ENCODE measurements around the gene ATP10B. TPM values are rescaled to one million over a fixed set of nuclear protein-coding genes. Genes with fewer than 3 reads are reported as not detected.

Gene ATP10B
- total RNA-seq, 1 experiment from 2014 or later, result not detected

GRCh38 chr5:160837749-160838593 lies 14.0 kb downstream of the ATP10B start:
- no peak for ATAC-seq

DNA sequence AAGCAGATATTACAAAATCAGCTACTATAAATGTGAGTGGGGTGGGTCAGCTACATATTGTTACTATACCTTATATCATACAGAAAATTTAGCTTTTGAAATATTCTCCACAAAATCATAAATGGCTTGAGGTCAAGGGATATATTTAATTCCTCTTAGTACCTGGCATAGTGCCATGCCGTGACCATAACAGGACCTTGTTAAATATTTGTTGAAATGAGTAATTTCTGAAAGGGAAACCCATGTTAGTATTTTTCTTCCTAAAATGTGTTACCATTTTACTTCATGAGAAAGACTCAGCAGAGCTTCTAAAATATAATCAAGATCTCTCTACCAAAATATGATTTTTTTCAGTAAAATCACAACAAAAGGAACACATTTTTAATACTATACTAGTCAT lies 14.8 kb downstream of the ATP10B start:
- CTCF ChIA-PET, result no interaction called here
- Histone ChIP-seq H3K4me3 (ENCODE audit: low read depth in 2 of 2, low read length in 2 of 2) (no peak overlapping the region), H3K36me3 (ENCODE audit: control insufficient read depth, insufficient read depth, low read length) (no peaks in the 10 kb centered on the region), H3K27me3 (ENCODE audit: control insufficient read depth, insufficient read depth, low read length) (no peaks in the 10 kb centered on the region), H3K9me3 (ENCODE audit: control insufficient read depth, insufficient read depth, low read depth, low read length) (no peaks in the 10 kb centered on the region), H3K4me1 (ENCODE audit: control insufficient read depth, insufficient read depth, low read length) (no peaks in the 10 kb centered on the region), H3K27ac (ENCODE audit: low read length) (no peak overlapping the region)
- no peak for ATAC-seq
- intact Hi-C loops (cut with micrococcal nuclease; ENCODE audit: unreplicated experiment) (no loop called here), in situ Hi-C loops (cut with HindIII; ENCODE audit: low pct_unique_long_range_greater_than_20kb, low sequenced_read_pairs) (no loop called here)
- BruUV-seq (replicated peaks), result no TSS peak
- POLR2A ChIA-PET, result interaction anchor here (0.6 kb wide), 1 partner anchor 9 kb away, joined by 3 read pairs; no protein-coding TSS in a partner anchor
- no peak for DNase-seq (ENCODE audit: low read depth, low spot score)
- TF ChIP-seq POLR2AphosphoS5 (IDR thresholded peaks at IDR 0.05; ENCODE audit: low read depth, low read length) (no peak), TCF7L2 (IDR thresholded peaks at IDR 0.05; ENCODE audit: low read depth, low read length) (no peak)

More at GRCh38 chr5:160837749-160838593, 14.0 kb downstream of the ATP10B start:
- no peak overlapping the region for H3K4me3 ChIP-seq (ENCODE audit: low read depth in 2 of 2, low read length in 2 of 2)
- no TSS peak for BruUV-seq (replicated peaks)
- POLR2A ChIA-PET, result no interaction called here
- H3K36me3 ChIP-seq (ENCODE audit: control insufficient read depth, insufficient read depth, low read length), result no peaks in the 10 kb centered on the region
- in situ Hi-C loops (cut with HindIII; ENCODE audit: low pct_unique_long_range_greater_than_20kb, low sequenced_read_pairs) (no loop called here), intact Hi-C loops (cut with micrococcal nuclease; ENCODE audit: unreplicated experiment) (no loop called here)
- no peak for TF ChIP-seq SIN3A (IDR thresholded peaks at IDR 0.05; ENCODE audit: borderline replicate concordance, insufficient read depth, low read depth, low read length)
- TF ChIP-seq, protein P1, sequence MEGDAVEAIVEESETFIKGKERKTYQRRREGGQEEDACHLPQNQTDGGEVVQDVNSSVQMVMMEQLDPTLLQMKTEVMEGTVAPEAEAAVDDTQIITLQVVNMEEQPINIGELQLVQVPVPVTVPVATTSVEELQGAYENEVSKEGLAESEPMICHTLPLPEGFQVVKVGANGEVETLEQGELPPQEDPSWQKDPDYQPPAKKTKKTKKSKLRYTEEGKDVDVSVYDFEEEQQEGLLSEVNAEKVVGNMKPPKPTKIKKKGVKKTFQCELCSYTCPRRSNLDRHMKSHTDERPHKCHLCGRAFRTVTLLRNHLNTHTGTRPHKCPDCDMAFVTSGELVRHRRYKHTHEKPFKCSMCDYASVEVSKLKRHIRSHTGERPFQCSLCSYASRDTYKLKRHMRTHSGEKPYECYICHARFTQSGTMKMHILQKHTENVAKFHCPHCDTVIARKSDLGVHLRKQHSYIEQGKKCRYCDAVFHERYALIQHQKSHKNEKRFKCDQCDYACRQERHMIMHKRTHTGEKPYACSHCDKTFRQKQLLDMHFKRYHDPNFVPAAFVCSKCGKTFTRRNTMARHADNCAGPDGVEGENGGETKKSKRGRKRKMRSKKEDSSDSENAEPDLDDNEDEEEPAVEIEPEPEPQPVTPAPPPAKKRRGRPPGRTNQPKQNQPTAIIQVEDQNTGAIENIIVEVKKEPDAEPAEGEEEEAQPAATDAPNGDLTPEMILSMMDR (IDR thresholded peaks at IDR 0.05), result no peak
- TF ChIP-seq REST (IDR thresholded peaks at IDR 0.05; ENCODE audit: insufficient read depth in 1 of 2, low read depth in 2 of 2, low read length in 1 of 2), result no peak
- no peak for TF ChIP-seq POLR2AphosphoS5 (IDR thresholded peaks at IDR 0.05; ENCODE audit: low read depth, low read length)
- no peak for TF ChIP-seq TCF7L2 (IDR thresholded peaks at IDR 0.05; ENCODE audit: low read depth, low read length)
- no peaks in the 10 kb centered on the region for H3K27me3 ChIP-seq (ENCODE audit: control insufficient read depth, insufficient read depth, low read length)
- no peak overlapping the region for H3K27ac ChIP-seq (ENCODE audit: low read length)
- H3K4me1 ChIP-seq (ENCODE audit: control insufficient read depth, insufficient read depth, low read length), result no peaks in the 10 kb centered on the region
- no peaks in the 10 kb centered on the region for H3K9me3 ChIP-seq (ENCODE audit: control insufficient read depth, insufficient read depth, low read depth, low read length)
- CTCF ChIA-PET, result no interaction called here
- DNase-seq (ENCODE audit: low read depth, low spot score), result no peak
